ENCODE measurements around the gene FAM228A.

- TF ChIP-seq SP1 (IDR thresholded peaks at IDR 0.05) (no peak), FOXA1 (IDR thresholded peaks at IDR 0.05) (no peak), FOXK2 (IDR thresholded peaks at IDR 0.05) (no peak), FOXM1 (IDR thresholded peaks at IDR 0.05; ENCODE audit: borderline replicate concordance) (no peak), TARDBP (IDR thresholded peaks at IDR 0.05) (no peak), HDGF (IDR thresholded peaks at IDR 0.05; ENCODE audit: borderline replicate concordance) (no peak), ZNF384 (IDR thresholded peaks at IDR 0.05) (no peak), BHLHE40 (IDR thresholded peaks at IDR 0.05; ENCODE audit: borderline replicate concordance) (no peak)
Measured at GRCh38 chr2:24210106-24210455, 35.2 kb downstream of the FAM228A start.
